GM23338 (cell line): ENCODE measurements around the gene KDM4C. TPM values are rescaled to one million over a fixed set of nuclear protein-coding genes. Genes with fewer than 3 reads are reported as not detected.

Experiments used
- ATAC-seq: fragments of 200-7000 bp; cut with Tn5 transposase; 3 replicates; pipeline ENCODE4 v1.9.1; 2020
- DNase-seq: peaks from one replicate; pipeline ENCODE4 v3.0.0-alpha.2; 2015; ENCODE audit warnings: low spot score
- H2AFZ ChIP-seq: fragments of 200-600 bp; sonication (generic); 2 replicates; pipeline ENCODE4 v1.8.0; 2016; ENCODE audit warnings: antibody characterized with exemption, mild to moderate bottlenecking, moderate library complexity
- H3F3A ChIP-seq: fragments of 200-600 bp; sonication (generic); replicated peaks from 2 replicates; pipeline ENCODE4 v1.8.0; 2017; ENCODE audit warnings: antibody characterized with exemption, mixed run types, low read depth
- H3K27ac ChIP-seq: fragments of 200-600 bp; sonication (generic); 2 replicates; pipeline ENCODE4 v1.6.1; 2016; ENCODE audit warnings: low read depth
- H3K27me3 ChIP-seq: fragments of 200-600 bp; sonication (generic); 2 replicates; pipeline ENCODE4 v1.8.0; 2016; ENCODE audit warnings: mild to moderate bottlenecking, mixed run types, moderate library complexity; ENCODE audit not compliant: insufficient read depth
- H3K36me3 ChIP-seq: fragments of 200-600 bp; sonication (generic); 2 replicates; pipeline ENCODE4 v1.8.0; 2016; ENCODE audit warnings: mild to moderate bottlenecking; ENCODE audit not compliant: insufficient read depth
- H3K4me1 ChIP-seq: fragments of 200-600 bp; sonication (generic); 2 replicates; pipeline ENCODE4 v1.8.0; 2016; ENCODE audit warnings: mild to moderate bottlenecking, moderate library complexity; ENCODE audit not compliant: insufficient read depth
- H3K4me2 ChIP-seq: fragments of 200-600 bp; sonication (generic); 2 replicates; pipeline ENCODE4 v1.7.1; 2017; ENCODE audit warnings: mixed run types
- H3K4me3 ChIP-seq: fragments of 200-600 bp; sonication (generic); 2 replicates; pipeline ENCODE4 v1.6.1; 2016; ENCODE audit warnings: mixed run types
- H3K79me2 ChIP-seq: fragments of 200-600 bp; sonication (generic); replicated peaks from 2 replicates; pipeline ENCODE4 v1.8.0; 2017; ENCODE audit warnings: mild to moderate bottlenecking; ENCODE audit not compliant: insufficient read depth
- H3K9me2 ChIP-seq: fragments of 200-600 bp; sonication (generic); 2 replicates; pipeline ENCODE4 v1.8.0; 2017; ENCODE audit not compliant: insufficient read depth
- H4K20me1 ChIP-seq: fragments of 200-600 bp; sonication (generic); replicated peaks from 2 replicates; pipeline ENCODE4 v1.8.0; 2017; ENCODE audit warnings: mild to moderate bottlenecking; ENCODE audit not compliant: insufficient read depth
- H3K27ac Mint-ChIP-seq: 2 replicates; pipeline ENCODE4 v1.8.0; 2020; ENCODE audit warnings: inconsistent platforms, mild to moderate bottlenecking, moderate library complexity, mixed read lengths
- H3K27me3 Mint-ChIP-seq: 3 replicates; pipeline ENCODE4 v1.8.0; 2022; ENCODE audit warnings: low read depth, mild to moderate bottlenecking, moderate library complexity, mixed read lengths, inconsistent platforms; ENCODE audit not compliant: insufficient read depth, poor library complexity
- H3K36me3 Mint-ChIP-seq: 3 replicates; pipeline ENCODE4 v1.8.0; 2021; ENCODE audit warnings: low read depth, mild to moderate bottlenecking, inconsistent platforms, moderate library complexity, mixed read lengths
- H3K4me1 Mint-ChIP-seq: 3 replicates; pipeline ENCODE4 v1.8.0; 2020; ENCODE audit warnings: mild to moderate bottlenecking, inconsistent platforms, mixed read lengths
- H3K4me3 Mint-ChIP-seq: 3 replicates; pipeline ENCODE4 v1.8.0; 2021; ENCODE audit warnings: moderate library complexity, mild to moderate bottlenecking, inconsistent platforms, mixed read lengths
- H3K9me3 Mint-ChIP-seq: 3 replicates; pipeline ENCODE4 v1.8.0; 2020; ENCODE audit warnings: moderate library complexity, mild to moderate bottlenecking, inconsistent platforms, mixed read lengths
- CREB1 ChIP-seq: fragments of 250-450 bp; sonication (Bioruptor Pico); IDR thresholded peaks from 2 replicates; pipeline ENCODE4 v1.5.0; 2020; ENCODE audit warnings: low read depth, mild to moderate bottlenecking, moderate library complexity
- EZH2phosphoT487 ChIP-seq: fragments of 200-600 bp; sonication (generic); IDR thresholded peaks from one replicate; pipeline ENCODE4 v1.8.1; 2018; ENCODE audit warnings: antibody characterized with exemption; ENCODE audit not compliant: unreplicated experiment
- JUNB ChIP-seq: IDR thresholded peaks from one replicate; pipeline ENCODE4 v1.6.1; 2016; ENCODE audit warnings: antibody characterized with exemption; ENCODE audit not compliant: unreplicated experiment
- POLR2AphosphoS5 ChIP-seq: IDR thresholded peaks from 2 replicates; pipeline ENCODE4 v1.6.1; 2016; ENCODE audit warnings: antibody characterized with exemption, low read depth
- STAT1 ChIP-seq: IDR thresholded peaks from one replicate; pipeline ENCODE4 v1.6.1; 2016; ENCODE audit warnings: antibody characterized with exemption; ENCODE audit not compliant: unreplicated experiment
- ZNF114 ChIP-seq: fragments of 250-450 bp; sonication (Bioruptor Pico); IDR thresholded peaks from 2 replicates; pipeline ENCODE4 v1.5.0; 2020; ENCODE audit warnings: mild to moderate bottlenecking, moderate library complexity
- polyA plus RNA-seq: library from polyadenylated mRNA; unstranded; fragments of >200 nt; fragmentation: Nextera tagmentation; extraction: Ambion mirVana; gene quantifications from 2 replicates; pipeline ENCODE4 v1.2.1, GENCODE V29; 2016
- total RNA-seq: library from RNA; depleted of rRNA; stranded (reverse); fragments of >200 nt; shearing (Covaris generic); gene quantifications from 2 replicates; pipeline ENCODE4 v1.2.3, GENCODE V29; 2014
- TF ChIP-seq, protein P1 (sequence below): IDR thresholded peaks from one replicate; pipeline ENCODE4 v1.6.1; 2018; ENCODE audit warnings: antibody characterized with exemption; ENCODE audit not compliant: unreplicated experiment
- TF ChIP-seq, protein P2 (sequence below), 2 experiments: fragments of 200-600 bp in 1 of 2; sonication (generic) in 1 of 2; conservative IDR thresholded peaks; 2 replicates each; pipeline versions ENCODE4 v1.5.1 to v1.6.1; 2016 to 2017; ENCODE audit warnings: antibody characterized with exemption in 2 of 2, low read depth in 2 of 2, mild to moderate bottlenecking in 2 of 2, moderate library complexity in 1 of 2
- TF ChIP-seq, protein P3 (sequence below): fragments of 250-450 bp; sonication (Bioruptor Pico); IDR thresholded peaks from 2 replicates; pipeline ENCODE4 v1.5.0; 2020; ENCODE audit warnings: mild to moderate bottlenecking, moderate library complexity

Gene KDM4C
- total and polyA plus RNA-seq, 2 experiments from 2014 or later = 12.0 to 43.8 TPM

DNA sequence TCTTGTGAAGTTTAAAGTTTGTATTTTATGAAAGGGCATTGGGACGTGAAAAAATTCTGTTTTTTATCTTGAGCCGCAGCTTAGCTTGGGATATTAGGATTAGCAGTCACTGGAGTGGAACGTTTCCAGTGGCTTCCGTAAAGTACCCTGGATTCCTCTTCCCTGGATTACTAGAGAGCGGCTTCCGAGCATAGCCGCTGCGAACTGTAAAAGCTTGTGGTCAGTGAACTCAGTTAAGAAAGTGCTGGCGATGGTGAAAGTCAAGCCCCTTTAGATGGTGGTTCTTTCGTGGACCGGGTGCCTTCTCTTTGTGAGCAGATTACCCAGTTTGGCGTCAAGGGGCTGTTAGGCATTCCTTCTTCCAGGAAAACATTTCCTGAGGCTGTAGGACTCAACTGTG lies 168.1 kb downstream of the KDM4C start (continued):
- no peak for TF ChIP-seq STAT1
- TF ChIP-seq, protein P1, sequence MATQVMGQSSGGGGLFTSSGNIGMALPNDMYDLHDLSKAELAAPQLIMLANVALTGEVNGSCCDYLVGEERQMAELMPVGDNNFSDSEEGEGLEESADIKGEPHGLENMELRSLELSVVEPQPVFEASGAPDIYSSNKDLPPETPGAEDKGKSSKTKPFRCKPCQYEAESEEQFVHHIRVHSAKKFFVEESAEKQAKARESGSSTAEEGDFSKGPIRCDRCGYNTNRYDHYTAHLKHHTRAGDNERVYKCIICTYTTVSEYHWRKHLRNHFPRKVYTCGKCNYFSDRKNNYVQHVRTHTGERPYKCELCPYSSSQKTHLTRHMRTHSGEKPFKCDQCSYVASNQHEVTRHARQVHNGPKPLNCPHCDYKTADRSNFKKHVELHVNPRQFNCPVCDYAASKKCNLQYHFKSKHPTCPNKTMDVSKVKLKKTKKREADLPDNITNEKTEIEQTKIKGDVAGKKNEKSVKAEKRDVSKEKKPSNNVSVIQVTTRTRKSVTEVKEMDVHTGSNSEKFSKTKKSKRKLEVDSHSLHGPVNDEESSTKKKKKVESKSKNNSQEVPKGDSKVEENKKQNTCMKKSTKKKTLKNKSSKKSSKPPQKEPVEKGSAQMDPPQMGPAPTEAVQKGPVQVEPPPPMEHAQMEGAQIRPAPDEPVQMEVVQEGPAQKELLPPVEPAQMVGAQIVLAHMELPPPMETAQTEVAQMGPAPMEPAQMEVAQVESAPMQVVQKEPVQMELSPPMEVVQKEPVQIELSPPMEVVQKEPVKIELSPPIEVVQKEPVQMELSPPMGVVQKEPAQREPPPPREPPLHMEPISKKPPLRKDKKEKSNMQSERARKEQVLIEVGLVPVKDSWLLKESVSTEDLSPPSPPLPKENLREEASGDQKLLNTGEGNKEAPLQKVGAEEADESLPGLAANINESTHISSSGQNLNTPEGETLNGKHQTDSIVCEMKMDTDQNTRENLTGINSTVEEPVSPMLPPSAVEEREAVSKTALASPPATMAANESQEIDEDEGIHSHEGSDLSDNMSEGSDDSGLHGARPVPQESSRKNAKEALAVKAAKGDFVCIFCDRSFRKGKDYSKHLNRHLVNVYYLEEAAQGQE = no peak
- no peak for TF ChIP-seq CREB1 (CRISPR knock-in tag)
- TF ChIP-seq, protein P2, sequence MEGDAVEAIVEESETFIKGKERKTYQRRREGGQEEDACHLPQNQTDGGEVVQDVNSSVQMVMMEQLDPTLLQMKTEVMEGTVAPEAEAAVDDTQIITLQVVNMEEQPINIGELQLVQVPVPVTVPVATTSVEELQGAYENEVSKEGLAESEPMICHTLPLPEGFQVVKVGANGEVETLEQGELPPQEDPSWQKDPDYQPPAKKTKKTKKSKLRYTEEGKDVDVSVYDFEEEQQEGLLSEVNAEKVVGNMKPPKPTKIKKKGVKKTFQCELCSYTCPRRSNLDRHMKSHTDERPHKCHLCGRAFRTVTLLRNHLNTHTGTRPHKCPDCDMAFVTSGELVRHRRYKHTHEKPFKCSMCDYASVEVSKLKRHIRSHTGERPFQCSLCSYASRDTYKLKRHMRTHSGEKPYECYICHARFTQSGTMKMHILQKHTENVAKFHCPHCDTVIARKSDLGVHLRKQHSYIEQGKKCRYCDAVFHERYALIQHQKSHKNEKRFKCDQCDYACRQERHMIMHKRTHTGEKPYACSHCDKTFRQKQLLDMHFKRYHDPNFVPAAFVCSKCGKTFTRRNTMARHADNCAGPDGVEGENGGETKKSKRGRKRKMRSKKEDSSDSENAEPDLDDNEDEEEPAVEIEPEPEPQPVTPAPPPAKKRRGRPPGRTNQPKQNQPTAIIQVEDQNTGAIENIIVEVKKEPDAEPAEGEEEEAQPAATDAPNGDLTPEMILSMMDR (conservative IDR thresholded peaks at IDR 0.05; ENCODE audit: low read depth in 2 of 2) = no peak

DNA sequence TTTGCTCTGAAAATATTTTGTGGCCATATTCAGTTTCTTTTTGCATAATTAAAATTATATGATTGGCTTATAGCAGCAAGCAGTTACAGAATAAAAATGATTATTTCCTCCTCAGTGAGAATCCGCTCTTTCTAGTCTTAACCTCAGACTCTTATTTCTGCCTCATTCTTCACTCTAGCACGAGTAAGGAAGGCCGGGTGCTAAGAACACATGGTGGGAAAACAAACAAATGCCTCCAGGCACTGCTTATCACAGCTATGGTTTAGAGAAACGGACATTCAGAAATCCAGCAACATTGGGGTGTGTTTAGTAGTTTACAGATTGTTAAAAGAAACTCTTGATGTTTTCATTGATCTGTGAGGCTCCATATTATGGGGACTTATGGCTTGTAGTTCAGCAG lies 168.7 kb downstream of the KDM4C start:
- no peak overlapping the region for H3K27ac Mint-ChIP-seq
- TF ChIP-seq, protein P1 = no peak
- TF ChIP-seq, protein P3, sequence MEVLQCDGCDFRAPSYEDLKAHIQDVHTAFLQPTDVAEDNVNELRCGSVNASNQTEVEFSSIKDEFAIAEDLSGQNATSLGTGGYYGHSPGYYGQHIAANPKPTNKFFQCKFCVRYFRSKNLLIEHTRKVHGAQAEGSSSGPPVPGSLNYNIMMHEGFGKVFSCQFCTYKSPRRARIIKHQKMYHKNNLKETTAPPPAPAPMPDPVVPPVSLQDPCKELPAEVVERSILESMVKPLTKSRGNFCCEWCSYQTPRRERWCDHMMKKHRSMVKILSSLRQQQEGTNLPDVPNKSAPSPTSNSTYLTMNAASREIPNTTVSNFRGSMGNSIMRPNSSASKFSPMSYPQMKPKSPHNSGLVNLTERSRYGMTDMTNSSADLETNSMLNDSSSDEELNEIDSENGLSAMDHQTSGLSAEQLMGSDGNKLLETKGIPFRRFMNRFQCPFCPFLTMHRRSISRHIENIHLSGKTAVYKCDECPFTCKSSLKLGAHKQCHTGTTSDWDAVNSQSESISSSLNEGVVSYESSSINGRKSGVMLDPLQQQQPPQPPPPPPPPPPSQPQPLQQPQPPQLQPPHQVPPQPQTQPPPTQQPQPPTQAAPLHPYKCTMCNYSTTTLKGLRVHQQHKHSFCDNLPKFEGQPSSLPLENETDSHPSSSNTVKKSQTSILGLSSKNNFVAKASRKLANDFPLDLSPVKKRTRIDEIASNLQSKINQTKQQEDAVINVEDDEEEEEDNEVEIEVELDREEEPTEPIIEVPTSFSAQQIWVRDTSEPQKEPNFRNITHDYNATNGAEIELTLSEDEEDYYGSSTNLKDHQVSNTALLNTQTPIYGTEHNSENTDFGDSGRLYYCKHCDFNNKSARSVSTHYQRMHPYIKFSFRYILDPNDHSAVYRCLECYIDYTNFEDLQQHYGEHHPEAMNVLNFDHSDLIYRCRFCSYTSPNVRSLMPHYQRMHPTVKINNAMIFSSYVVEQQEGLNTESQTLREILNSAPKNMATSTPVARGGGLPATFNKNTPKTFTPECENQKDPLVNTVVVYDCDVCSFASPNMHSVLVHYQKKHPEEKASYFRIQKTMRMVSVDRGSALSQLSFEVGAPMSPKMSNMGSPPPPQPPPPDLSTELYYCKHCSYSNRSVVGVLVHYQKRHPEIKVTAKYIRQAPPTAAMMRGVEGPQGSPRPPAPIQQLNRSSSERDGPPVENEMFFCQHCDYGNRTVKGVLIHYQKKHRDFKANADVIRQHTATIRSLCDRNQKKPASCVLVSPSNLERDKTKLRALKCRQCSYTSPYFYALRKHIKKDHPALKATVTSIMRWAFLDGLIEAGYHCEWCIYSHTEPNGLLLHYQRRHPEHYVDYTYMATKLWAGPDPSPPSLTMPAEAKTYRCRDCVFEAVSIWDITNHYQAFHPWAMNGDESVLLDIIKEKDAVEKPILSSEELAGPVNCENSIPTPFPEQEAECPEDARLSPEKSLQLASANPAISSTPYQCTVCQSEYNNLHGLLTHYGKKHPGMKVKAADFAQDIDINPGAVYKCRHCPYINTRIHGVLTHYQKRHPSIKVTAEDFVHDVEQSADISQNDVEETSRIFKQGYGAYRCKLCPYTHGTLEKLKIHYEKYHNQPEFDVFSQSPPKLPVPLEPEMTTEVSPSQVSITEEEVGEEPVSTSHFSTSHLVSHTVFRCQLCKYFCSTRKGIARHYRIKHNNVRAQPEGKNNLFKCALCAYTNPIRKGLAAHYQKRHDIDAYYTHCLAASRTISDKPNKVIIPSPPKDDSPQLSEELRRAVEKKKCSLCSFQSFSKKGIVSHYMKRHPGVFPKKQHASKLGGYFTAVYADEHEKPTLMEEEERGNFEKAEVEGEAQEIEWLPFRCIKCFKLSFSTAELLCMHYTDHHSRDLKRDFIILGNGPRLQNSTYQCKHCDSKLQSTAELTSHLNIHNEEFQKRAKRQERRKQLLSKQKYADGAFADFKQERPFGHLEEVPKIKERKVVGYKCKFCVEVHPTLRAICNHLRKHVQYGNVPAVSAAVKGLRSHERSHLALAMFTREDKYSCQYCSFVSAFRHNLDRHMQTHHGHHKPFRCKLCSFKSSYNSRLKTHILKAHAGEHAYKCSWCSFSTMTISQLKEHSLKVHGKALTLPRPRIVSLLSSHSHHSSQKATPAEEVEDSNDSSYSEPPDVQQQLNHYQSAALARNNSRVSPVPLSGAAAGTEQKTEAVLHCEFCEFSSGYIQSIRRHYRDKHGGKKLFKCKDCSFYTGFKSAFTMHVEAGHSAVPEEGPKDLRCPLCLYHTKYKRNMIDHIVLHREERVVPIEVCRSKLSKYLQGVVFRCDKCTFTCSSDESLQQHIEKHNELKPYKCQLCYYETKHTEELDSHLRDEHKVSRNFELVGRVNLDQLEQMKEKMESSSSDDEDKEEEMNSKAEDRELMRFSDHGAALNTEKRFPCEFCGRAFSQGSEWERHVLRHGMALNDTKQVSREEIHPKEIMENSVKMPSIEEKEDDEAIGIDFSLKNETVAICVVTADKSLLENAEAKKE = no peak
- no peak for TF ChIP-seq STAT1
- TF ChIP-seq POLR2AphosphoS5 = no peak
- TF ChIP-seq JUNB = no peak
- no peak for TF ChIP-seq ZNF114 (CRISPR knock-in tag)
- TF ChIP-seq EZH2phosphoT487 = no peak

More for the DNA sequence above, 168.7 kb downstream of the KDM4C start:
- H3K9me3 Mint-ChIP-seq = no peaks in the 10 kb centered on the region
- H3K79me2 ChIP-seq = peaks cover 5% of the 10 kb centered on the region
- H3K4me1 Mint-ChIP-seq = peaks cover 16% of the 10 kb centered on the region
- no peaks in the 10 kb centered on the region for H3F3A ChIP-seq
- DNase-seq (no peak), ATAC-seq (no peak)
- H3K27ac ChIP-seq = no peak overlapping the region
- no peak overlapping the region for H3K4me3 Mint-ChIP-seq
- no peaks in the 10 kb centered on the region for H3K27me3 ChIP-seq
- no peaks in the 10 kb centered on the region for H3K27me3 Mint-ChIP-seq
- no peaks in the 10 kb centered on the region for H3K36me3 ChIP-seq
- H4K20me1 ChIP-seq = peaks cover 2% of the 10 kb centered on the region
- H3K4me1 ChIP-seq = 0 out of 2 replicates have a peak, but pooled peaks cover 3% of the 10 kb centered on the region
- H3K4me3 ChIP-seq = no peak overlapping the region
- no peak overlapping the region for H3K4me2 ChIP-seq
- H2AFZ ChIP-seq = no peak overlapping the region
- no peaks in the 10 kb centered on the region for H3K36me3 Mint-ChIP-seq
- 0 out of 2 replicates have a peak, but pooled peaks cover 4% of the 10 kb centered on the region for H3K9me2 ChIP-seq
